Stimulated activated CD4-positive, alpha-beta T cell treated with anti-CD3 and anti-CD28 coated beads, Interleukin-1b, Interleukin-23, amount 100 ng/mL, for 24 hours (primary cell): ENCODE measurements around the gene SMAD3.
A peak's percentile ranks its signal among the peaks of the same experiment; 100 is the strongest.
"Not testable (repeated sequence)": the region's sequence is repeated elsewhere in the genome, so short reads cannot be mapped to it uniquely, and the experiment has no call there.

Experiments used
- DNase-seq, 4 experiments: peaks; one replicate each; pipeline ENCODE4 v3.0.0-alpha.2; 2020; ENCODE audit warnings: low read depth in 4 of 4, low spot score in 1 of 4

Gene SMAD3

DNA sequence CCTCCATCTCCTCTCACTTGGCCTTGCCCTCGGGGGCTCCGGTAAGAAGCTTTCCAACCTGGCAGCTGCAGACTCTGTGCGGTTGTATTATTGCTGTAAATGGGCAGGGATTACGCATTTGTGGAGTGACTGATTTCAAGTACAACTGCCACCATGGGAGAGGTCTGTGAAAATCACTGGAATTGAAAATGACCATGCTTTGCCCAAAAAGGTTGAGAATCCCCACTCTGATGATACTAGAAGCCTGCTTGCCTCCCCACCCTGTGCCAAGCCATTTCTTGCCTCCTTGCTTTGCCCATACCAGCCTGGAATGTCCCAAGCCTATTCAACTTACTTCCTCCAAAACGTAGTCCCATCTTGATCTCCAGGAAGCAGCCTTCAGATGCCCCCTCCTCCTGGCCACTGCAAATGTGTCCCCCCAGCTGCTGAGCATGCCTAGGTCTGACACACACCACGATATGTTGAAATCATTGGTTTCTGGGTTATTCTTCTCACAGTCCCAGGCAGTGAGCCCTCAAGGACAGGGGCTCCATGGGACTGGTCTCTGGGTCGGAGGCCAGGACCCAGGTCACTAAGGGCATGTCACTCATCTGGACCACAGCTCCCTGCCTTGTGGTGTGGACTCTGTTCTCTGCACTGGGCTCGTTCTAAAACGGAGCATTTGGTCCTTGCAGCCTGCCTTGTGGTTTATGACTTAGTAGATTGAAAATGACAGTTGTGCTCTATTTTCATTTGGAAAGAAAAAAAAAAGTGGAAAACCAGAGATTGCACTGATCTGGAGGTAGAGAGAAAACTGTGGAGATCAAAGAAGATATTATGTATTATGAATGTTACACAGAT, 42.9 kb downstream of the SMAD3 start:
- no peak for DNase-seq

DNA sequence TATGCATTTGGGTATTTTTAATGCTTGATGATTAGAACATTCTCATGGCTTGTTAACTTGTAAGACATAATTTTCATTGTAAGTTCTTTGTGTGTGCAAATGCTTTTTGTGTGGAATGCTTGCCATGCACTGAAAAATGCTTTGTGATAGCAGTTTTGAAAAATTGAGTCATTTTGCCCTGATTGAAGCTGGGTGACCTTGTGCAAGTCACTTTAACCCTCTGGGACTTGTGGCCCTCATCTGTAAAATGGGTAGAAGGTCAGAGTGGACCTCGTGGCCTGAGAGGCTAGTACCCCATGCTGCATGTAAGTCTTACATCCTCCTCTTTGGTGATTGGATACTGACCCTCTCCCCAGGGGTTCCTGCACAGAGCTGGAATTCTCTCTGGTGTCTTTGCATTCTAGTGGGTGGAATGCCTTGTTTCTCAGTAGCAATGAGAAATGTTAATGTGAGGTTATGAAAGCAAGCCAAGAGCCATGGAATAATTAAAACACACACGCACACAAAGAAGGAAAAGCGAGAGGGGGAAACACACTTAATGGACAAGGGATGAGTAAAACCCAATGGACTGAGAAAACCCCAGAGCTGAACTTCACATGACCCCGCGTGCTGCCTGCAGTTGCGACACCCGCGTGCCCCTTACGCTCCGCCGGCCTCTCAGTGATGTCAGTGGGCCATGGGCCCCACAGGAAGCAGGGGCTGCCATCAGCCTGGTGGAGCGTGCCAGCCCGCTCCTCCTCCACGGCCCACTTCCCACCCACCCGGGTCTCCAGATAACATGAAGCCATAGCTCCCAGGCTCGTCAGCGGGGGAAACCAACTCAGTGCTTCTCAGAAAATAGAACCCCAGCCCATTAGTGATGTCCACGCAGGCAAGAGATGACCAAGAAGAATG, 44.0 kb downstream of the SMAD3 start:
- no peak for DNase-seq

DNA sequence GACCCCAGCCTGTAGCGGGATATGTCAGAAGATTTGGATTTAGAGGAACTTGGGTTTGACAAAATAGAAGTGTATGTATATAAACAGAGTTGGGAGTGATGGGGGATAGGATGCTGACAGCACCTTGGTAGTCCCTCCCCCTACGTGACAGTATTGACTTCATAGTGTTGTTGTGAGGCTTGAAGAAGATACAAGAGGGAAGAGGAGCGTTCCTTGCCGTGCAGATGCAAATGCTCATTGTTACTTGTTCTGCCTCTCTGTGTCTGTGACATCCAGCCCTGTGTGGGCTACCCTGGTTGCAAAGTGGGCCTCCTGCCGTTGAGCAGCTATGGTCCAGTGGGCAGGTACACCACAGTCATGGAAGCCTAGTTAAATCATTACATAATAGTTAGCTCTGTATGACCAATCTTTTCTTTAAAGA, 45.0 kb downstream of the SMAD3 start:
- no peak for DNase-seq

DNA sequence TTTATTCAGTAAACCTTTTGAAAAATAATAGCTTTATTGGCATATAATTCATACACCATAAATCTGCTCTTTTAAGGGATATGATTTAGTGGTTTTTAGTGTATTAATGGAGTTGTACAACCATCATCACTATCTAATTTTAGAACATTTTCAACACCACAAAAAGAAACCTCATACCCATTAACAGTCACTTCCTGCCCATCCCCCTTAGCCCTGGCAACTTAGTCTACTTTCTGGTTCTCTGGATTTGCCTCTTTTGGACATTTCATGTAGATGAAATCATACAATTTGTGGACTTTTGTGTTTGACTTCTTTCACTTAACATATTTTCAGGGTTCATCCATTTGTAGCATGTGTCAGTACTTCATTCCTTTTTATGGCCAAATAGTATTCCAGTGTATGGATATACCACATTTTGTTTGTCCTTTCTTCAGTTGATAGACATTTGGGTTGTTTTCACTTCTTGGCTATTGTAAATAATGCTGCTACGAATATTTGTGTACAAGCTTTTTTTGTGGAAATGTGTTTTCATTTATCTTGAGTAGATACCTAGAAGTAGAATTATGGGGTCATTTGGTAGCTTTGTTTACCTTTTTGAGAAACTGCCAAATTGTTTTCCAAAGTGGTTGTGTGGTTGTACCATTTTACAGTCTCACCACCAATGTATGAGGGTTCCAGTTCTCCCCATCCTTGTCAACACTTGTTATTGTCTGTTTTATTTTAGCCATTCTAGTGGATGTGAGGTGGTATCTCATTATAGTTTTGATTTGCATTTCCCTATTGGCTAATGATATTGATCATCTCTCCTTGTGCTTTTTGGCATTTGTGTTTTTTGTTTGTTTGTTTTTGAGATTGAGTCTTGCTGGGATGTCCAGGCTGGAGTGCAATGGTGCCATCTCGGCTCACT, 45.8 kb downstream of the SMAD3 start:
- DNase-seq = no peak

DNA sequence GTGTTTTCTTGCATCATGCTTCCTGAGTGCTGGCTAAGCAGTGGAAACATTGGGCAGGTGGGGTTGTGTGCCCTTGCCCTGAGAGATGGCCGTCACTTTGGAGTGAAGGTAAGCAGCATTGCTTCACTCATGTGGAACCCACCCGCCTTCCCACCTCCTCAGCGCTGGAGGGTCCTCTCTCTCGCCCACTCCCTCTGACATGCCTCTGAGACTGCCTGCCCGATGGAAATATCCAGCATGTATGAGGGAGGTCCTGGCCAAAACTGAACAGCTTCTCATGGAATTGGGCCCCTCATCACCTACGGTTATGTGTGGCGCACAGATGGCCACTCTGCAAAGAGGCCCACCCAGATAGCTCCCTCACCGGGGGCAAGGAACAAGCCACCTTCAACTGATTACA, 48.6 kb downstream of the SMAD3 start:
- no peak for DNase-seq

DNA sequence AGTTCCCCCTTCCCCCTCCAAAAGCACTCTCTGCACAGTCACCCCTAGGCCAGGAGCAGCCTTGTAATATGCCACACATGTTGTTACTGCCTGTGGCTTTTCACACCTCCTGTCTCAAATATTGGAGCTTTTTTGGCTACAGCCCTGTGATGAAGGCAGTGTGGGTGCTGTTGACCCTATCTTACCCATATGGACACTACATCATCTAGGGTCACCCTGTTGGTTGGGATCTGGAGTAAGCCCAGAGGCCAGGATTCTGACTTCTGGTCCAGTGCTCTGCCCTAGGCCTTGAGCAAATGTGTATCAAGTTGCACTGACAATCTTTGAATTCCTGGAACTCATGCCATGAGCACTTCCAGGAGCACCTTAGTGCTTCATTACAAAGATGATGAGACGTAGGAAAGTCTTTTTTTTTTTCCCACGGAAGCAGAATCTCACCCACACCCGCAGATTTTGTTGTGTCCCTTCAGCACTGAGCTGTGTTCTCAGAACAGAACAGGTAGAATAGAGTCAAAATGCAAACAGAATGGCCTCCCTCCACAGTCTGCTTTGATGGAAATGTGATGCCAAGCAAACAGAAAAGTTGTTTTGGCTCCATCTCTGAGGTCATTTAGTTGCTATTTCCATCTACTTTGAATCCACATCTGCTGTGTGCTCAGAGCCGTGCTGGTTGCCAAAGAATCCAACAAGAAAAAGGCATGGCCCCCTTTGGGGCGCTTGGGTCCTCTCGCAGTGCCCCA, 49.6 kb downstream of the SMAD3 start:
- no peak for DNase-seq

DNA sequence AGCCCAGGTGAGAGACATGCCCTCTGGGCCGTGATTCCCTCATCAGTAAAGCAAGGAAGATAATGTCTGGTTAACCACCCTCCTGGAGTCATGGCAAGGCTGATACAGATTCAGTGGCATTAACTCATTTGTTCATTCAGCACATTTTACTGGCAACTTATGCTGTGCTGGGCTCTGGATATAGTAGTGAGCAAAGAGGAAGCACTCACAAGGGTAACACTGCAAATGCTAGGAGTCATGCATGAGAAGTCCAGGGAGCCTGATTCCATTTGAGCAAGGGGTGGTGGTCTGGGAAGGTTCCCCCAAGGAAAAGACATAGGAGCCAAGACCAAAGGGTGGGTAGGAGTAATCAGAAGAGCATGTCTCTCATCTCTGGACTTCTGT, 50.2 kb downstream of the SMAD3 start:
- DNase-seq = no peak

DNA sequence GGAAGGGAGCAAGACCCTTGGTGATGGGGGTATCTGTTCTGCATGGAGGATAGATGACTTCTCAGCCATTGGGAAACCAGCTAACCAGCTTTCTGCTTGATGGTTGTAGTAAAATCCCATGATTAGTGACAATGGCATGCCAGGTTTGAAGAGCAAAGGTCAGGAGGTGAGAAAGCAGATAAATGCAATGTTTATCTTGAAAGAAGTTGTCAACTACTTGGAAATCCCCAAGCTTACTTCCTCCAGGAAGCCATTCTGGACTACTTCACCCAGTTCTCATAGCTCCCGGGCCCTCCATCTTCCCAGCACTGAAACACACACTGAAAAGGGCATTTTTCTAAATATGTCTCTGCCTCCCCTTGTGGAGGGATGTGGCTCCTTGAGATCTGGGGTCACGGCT, 51.3 kb downstream of the SMAD3 start:
- no peak for DNase-seq

DNA sequence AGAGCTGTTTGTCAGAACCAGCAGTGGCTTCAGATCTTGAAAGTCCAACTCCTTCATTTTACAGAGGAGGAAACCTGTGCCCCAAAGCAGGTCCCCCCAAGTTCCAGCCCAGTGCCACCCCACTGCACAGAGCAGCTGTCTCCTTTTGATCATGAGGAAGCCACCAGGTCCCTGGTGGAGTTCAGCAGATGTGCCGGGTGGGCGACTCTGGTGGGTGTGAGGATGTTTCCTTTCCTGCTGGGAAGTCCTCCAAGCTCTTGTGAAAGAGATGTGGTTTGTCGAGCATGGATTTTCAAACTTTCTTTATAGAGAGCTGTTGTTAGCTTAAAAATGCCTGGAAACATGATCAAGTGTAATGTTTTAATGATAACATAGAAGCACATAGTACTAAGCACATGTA, 52.0 kb downstream of the SMAD3 start:
- no peak for DNase-seq

DNA sequence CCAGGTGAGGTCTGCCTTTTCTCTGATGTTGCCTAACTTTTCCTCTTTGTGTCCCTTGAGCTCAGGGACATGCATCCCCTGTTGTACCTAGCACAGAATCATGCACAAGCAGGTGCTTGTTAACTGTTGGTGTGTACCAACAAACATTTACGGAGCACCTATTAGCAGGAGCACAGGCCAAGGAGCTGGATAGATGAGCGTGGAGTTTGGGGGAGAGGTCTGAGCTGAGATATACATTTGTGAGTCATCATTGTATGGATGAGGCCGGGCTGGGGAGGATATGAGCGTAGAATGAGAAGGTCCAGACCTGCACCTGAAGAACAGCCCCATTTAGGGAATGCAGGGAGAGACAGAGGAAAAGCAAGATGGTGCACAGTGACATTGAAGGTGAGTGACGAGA, 53.4 kb downstream of the SMAD3 start:
- DNase-seq = no peak

DNA sequence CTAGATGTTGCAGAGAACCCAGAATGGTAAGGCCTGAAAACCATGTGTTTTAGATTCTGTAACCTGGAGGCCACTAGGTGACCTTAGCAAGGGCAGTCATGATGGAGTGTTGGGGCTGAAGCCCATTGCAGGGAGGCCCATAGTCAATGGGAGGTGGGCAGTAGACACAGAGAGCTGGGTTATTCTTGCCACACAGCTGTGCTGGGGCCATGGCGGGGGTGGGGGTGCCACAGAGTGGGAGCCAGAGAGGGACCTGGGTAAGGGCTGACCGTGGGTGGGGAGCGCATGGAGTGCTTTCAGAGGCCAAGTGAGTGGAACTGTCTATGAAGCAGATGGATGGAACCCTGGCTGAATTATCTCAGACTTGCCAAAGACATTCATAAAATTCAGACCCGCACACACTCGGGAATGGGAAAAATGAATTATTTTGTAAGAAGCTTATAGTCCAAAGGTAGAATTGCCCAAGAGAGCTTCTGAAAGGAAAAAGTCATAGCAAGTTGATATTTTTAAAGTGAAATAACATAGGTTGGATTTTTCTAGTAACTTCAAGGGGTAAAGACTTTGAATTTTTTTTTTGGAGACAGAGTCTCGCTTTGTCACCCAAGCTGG, 53.9 kb downstream of the SMAD3 start:
- no peak for DNase-seq

DNA sequence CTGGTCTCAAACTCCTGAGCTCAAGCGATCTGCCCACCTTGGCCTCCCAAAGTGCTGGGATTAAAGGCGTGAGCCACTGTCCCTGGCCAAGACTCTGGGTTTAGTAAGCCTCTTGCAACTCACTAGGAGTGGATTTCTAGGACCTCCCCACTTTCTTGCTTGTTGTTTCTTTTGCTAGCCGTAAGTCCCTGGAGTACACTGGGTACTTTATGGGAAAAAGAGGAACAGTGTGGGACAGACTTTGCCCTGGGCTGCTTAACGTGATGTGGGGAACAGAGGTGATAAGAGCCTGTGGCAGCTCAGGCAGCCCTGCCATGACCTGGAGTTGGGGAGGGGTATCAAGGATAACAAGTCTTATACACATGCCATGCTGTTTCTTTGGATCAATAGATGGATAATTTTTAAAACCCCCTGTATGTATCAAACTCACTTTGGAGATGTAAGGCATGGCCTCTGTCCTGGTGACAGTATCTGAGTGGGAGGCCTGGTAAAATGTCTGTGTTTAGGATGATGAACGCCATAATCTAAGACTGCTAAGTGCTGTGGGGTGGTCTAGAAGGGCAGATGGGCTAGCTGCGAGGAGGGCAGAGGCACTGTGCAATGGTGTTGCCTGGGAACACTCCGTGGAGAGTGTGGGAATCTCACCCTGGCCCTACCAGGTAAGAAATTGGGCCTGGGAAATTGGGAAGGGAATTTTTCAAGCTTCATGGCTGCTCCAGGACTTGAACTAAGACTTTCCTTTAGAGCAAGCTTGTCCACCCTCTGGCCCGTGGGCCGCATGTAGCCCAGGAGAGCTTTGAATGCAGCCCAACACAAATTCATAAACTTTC, 54.8 kb downstream of the SMAD3 start:
- no peak for DNase-seq

DNA sequence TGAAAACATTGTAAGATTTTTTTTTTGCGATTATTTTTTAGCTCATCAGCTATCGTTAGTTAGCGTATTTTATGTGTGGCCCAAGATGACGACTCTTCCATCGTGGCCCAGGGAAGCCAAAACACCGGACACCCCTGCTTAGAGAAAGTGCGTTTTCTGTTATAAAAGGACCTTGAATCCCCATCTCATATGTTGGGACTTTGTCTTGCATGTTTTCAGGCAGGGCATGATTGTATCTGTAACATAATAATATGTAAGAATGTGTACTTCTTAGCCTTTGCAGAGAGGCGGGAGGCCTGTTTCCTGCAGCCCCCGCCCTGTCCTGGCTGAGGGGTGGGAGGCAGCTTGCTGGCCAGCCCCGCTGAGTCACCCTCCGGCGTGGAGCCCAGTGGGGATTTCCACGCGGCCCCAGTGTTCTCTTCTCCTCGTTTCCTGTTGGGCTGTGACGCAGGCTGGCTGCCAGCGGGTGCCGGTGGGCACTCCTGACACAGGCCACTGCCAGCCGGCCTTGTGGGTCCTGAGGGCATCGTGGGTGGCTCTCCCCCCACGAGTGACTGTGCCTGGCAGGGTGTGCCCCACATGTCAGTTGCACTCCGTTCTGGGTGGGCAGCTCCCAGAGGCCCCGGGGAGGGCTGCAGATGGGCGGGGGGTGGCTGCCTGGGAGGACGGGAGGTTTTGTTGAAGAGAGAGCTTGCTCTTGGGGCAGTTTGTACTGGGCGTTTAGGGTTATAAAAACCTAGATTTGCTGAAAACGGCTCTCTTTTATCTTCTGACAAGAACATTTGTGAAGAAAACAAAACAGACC, 55.6 kb downstream of the SMAD3 start:
- DNase-seq = peak; percentile 64 to 83 (median 70)

DNA sequence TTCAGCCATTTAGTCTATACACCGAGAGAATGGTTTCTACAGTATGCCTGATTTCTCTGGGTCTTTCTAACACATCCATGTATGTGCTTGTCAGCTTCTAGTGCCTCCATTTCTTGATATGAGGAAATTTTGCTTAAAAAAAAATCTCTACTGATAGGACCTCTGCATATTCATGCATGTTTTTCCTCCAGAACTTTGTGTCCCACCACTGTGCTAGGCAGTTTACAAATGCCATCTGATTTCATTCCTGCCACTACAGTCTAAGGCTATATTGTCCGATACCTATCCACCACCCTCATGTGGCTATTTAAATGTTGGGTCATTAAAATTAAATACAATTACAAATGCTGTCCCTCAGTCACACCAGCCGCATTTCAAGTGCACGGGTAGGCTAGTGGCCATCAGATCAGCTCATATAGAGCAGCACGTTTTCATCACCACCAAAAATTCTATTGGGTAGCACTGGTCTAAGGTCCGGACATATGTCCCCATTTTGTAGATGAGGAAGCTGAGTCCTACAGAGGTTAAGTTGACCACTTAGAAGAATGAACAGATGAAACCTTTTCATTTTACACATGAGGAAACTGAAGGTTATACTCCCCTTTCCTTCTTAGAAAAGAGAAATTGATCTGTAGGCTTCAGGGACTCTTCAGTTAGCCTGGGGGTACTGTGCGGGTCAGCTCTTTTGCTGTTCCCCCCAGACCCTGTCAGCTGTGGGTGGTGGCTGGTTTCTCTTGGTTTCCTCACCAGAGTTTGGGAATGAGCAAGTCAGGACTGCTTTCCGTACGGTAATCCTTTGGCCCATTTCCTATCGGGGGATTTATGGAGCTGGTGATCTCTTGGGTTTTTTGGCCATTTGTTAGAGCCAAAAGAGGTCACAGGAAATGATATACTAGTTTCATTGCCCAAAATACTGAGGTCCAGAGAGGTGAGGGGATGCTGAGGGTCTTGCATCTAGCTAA, 56.5 kb downstream of the SMAD3 start:
- no peak for DNase-seq

DNA sequence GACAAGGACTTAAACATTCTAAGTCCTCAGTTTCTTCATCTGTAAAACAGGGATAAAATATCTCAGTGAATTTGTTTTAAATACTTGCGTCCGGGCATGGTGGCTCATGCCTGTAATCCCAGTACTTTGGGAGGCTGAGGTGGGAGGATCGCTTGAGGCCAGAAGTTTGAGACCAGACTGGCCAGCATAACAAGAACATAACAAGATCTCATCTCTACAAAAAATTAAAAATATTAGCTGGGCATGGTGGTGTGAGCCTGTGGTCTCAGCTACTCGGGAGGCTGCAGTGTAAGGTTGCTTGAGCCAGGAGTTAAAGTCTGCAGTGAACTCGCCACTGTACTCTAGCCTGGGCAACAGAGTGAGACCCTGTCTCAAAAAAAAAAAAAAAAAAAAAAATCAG, 57.4 kb downstream of the SMAD3 start:
- DNase-seq = not testable (repeated sequence)

DNA sequence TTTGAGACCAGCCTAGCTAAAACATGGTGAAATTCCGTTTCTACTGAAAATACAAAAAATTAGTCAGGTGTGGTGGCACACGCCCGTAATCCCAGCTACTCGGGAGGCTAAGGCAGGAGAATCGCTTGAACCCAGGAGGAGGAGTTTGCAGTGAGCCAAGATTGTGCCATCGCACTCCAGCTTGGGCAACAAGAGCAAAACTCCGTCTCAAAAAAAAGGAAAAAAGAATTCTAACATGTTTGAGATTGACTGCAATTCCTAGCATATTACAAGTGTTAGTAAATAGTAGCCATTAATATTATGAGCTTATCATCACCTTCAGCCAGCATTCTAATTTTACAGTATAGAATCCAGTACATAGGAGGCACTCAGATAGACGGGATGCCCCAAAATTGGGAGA, 57.9 kb downstream of the SMAD3 start:
- DNase-seq = not testable (repeated sequence)

DNA sequence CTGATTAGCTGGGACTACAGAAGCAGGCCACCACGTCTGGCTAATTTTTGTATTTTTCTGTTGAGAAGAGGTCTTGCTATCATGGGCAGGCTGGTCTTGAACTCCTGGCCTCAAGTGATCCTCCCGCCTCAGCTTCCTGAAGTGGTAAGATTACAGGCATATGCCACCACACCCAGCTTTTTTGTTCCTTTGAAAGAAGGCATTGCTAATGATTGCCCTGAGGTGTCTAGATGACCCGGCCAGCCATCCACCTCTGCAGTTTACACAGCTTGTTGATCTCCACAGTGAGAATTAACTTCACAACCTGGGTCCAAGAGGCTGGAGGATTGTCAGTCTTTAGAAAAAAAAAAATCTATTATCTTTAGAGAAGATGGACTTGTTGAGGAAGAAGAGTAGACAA, 58.7 kb downstream of the SMAD3 start:
- DNase-seq = no peak
